Skin epidermis (tissue), 12 donors: ENCODE measurements around the gene CORO2B.

Experiments used
- H3K27ac ChIP-seq, 21 experiments: fragments of 200-600 bp; sonication (generic) in 11 of 21; one replicate each; pipeline ENCODE4 v1.5.0; 2020; ENCODE audit warnings: mild to moderate bottlenecking in 3 of 21, inconsistent platforms in 2 of 21, moderate library complexity in 2 of 21
- H3K4me3 ChIP-seq, 7 experiments: fragments of 200-600 bp; sonication (generic) in 2 of 7; one replicate each; pipeline ENCODE4 v1.5.0; 2020; ENCODE audit warnings: inconsistent platforms in 2 of 7, mild to moderate bottlenecking in 2 of 7, moderate library complexity in 1 of 7

CORO2B gene

DNA sequence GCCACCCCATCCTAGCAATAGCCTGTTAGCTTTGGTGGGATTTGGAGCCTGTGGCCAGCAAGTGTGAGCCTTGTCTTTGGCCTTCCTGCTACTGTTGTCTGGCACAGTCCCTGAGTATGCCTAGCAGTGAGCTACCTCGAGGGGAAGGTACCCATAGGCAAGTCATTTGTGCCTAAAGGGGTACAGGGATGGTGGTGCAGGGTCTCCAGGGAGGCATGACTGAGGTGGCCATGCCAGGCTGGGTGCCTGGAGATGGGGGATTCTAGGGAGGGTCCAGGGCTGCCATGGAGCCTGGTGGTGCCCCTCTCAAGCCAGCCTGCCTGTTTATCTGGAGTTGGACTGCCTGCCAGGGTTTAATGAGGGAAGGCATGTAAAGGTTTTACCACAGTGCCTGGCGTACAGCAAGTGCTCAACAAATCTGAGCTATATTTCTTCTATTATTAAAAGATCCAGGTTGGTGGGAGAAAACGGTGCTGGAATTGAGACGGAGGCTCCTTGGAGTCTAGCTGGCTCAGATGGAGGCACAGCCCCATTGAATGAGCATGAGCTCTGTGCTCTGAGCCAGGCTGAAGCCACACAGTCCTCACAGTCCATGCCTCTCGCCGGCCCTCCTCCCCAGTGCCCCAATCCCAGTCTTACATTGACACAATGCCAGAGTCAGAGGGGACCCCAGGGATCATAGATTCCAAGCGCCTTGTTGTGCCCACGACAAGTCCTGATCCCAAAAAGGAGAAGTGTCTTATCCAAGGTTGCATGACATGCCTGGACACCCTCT, 76.2 kb downstream of the CORO2B start:
- H3K27ac ChIP-seq = peak overlapping the region in 1 of 21 experiments; percentile 60

GRCh38 chr15:68655686-68656437, 77.1 kb downstream of the CORO2B start:
- Histone ChIP-seq H3K4me3 (no peak overlapping the region), H3K27ac (peak overlapping the region in 1 of 21 experiments; percentile 60)

More for the DNA sequence above, 76.2 kb downstream of the CORO2B start:
- H3K4me3 ChIP-seq = no peak overlapping the region

GRCh38 chr15:68656438-68656739, 77.6 kb downstream of the CORO2B start:
- Histone ChIP-seq H3K27ac (no peak overlapping the region), H3K4me3 (no peak overlapping the region)

DNA sequence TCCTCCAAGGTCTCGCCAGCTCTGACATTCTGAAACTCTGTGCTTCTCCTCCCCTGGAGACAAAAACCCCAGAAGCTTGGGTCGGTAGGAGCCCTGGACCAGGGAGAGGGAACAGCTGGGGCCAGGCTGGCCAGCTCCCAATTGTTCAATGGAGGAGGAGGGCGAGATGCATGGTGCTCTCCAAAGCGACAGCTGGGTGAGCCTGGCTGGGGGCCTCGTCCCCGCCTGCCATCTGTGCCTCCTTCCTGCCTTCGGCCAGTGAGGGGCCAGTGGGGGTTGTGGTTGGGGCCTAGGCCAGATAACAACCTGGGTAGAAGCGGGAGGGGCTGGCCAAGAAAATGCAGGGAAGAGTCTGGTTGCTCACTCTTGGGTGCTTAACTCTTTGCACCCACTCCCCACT, 79.4 kb downstream of the CORO2B start:
- no peak overlapping the region for H3K4me3 ChIP-seq
- no peak overlapping the region for H3K27ac ChIP-seq

GRCh38 chr15:68658641-68659358, 80.0 kb downstream of the CORO2B start:
- no peak overlapping the region for H3K4me3 ChIP-seq

DNA sequence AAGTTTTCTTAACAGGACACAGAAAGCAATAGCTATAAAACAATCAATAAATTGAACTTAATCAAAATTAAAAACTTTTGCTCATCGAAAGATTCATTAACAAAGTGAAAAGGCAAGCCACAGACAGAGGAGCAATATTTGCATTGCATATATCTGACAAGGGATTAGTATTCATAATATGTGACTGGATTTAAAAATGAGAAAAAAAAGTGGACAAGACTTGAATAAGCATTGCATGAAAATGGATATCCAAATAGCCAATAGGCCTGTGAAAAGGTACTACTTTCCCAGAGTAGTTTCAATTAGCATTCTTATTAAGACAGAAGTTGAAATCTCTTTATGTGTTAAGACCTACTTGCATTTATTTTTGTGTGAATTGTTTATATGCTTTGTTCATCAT, 84.7 kb downstream of the CORO2B start:
- Histone ChIP-seq H3K4me3 (no peak overlapping the region), H3K27ac (no peak overlapping the region)

More at GRCh38 chr15:68658641-68659358, 80.0 kb downstream of the CORO2B start:
- no peak overlapping the region for H3K27ac ChIP-seq

- Histone ChIP-seq H3K4me3 (no peak overlapping the region), H3K27ac (no peak overlapping the region)
Measured at GRCh38 chr15:68666120-68666811, 87.5 kb downstream of the CORO2B start.

GRCh38 chr15:68666812-68667450, 88.1 kb downstream of the CORO2B start:
- H3K4me3 ChIP-seq = no peak overlapping the region
- no peak overlapping the region for H3K27ac ChIP-seq

DNA sequence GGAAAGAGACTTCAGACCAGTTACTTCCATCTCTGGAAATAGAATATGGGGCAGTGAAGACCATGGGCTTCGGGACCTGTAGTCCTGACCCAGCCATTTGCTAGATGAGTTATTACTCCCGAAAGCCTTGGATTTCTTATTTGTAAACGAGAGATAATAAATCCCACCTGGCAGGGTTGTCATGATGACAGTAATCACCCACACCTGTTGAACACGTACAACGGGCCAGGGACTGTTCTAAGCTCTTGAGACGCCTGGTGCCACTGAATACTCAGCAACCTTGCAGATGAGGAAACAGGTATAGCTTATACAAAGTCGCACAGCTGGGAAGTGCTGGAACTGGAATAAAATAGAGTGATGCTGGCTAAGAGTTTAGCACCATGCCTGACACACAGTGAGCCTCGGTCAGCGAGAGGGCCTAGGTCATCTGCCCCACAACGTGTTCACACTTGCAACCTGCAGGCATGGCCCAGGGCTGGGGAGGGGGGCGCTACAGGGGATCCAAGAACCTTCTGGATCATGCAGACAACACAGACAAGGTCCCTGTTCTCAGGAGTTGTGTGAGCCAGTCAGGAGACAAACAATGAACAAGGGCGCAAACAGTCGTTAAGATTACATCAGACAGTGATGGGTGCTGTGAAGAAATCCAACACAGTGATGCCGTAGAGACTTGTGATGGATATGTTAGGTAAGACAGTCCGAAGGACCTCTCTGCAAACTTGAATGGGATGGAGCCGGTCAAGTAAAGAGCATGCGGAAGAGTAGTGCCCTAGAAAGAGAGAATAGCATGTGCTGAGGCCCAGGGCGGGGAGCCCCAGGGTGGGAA, 89.2 kb downstream of the CORO2B start:
- Histone ChIP-seq H3K4me3 (no peak overlapping the region), H3K27ac (no peak overlapping the region)

DNA sequence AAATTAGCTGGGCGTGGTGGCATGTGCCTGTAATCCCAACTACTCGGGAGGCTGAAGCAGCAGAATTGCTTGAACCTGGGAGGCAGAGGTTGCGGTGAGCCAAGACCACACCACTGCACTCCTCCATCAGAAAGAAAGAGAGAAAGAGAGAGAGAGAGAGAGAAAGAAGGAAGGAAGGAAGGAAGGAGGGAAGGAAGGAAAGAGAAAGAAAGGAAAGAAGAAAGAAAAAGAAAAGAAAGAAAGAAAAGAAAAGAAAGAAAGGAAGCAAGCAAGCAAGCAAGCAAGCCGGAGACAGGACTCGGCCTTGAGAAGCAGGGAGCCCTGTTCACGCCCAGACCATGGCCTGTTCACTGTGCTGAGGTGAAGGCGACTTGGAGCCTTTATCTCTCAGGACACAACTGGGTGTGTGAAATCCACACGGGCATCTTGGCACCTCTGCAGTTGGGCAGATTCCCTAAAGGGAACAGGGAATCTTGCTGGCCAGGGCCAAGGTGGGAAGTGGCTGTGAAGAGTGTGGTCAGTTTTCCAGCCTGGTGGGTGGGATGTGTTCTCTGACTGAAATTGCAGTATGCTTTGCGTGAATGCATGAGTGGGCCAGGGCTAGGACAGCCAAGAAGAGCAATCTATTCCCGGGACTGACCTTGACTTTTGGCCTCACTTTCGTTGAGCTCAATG, 90.3 kb downstream of the CORO2B start:
- H3K4me3 ChIP-seq = no peak overlapping the region
- H3K27ac ChIP-seq = no peak overlapping the region

DNA sequence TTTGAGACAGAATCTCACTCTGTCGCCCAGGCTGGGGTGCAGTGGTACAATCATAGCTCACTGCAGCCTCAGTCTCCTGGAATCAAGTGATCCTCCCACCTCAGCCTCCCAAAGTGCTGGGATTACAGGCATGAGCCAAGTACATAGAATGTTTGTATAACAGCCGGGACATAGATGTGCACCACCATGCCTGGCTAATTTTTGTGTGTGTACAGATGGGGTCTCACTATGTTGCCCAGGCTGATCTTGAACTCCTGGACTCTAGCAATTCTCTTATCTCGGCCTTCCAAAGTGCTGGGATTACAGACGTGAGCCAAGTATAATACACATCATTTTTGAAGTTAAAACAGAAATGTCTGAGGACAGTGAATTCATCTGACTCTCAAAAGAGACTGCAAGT, 93.5 kb downstream of the CORO2B start:
- Histone ChIP-seq H3K27ac (no peak overlapping the region), H3K4me3 (no peak overlapping the region)

- H3K27ac ChIP-seq = no peak overlapping the region
Measured at GRCh38 chr15:68672781-68673205, 94.0 kb downstream of the CORO2B start.

DNA sequence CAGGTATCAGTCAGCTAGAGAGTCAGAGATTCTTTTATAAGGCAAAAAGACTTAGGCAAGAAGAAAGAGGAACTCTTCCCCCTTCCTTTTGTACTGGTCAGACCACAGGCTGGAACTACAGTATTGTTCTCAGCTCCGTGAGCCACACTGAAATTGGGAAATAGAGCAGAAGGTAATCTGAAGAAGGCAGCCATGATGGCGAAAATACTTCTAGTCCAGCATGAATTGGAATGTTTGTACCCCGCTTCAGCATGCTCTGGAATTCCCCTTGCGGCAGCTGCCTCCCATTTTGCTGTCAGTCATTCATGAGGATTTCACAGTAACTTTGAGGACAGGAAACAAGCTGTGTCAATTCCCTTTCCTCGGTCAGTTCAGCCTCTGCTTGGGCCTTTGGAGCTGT, 96.2 kb downstream of the CORO2B start:
- peak overlapping the region in 2 of 21 experiments; percentile 25 to 26 for H3K27ac ChIP-seq
- no peak overlapping the region for H3K4me3 ChIP-seq

More at GRCh38 chr15:68672781-68673205, 94.0 kb downstream of the CORO2B start:
- H3K4me3 ChIP-seq = no peak overlapping the region

GRCh38 chr15:68676011-68676605, 97.3 kb downstream of the CORO2B start:
- Histone ChIP-seq H3K27ac (no peak overlapping the region), H3K4me3 (no peak overlapping the region)

DNA sequence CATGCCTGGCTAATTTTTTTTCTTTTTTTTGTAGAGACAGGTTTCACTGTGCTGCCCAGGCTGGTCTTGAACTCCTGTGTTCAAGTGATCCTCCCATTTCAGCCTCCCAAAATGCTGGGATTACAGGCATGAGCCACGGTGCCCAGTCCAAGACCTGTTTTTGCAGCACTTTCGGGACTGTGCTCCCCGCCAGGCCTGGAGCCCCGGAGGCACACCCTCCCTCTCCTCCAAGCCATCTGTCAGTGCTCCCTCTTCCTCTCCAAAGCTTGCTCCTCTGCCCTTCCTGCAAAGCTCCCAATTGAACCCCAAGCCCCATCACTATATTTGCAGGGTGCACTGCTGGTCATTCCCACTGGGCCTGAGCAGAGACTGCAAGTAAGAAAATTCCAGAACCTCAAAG, 98.1 kb downstream of the CORO2B start:
- H3K4me3 ChIP-seq = no peak overlapping the region
- no peak overlapping the region for H3K27ac ChIP-seq

DNA sequence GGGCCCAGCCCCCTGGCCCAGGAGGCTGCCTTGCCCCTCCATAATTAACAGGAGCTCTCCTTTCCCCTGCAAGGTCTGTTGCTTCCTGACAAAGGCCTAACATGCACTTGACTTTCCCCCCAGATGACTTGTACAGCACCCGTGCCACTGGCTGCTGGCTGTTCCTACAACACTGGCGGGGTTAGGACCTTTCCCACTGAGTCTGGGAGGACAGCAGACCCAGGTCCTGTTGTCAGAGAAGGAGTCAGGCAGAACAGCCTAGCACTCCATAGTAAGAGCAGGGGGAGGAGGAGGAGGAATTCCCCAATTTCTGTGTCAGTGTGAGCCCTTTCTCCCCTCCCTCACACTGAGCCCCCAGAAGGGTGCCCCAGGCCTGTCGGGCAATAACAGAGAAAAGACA, 99.2 kb downstream of the CORO2B start:
- Histone ChIP-seq H3K27ac (no peak overlapping the region), H3K4me3 (no peak overlapping the region)

- Histone ChIP-seq H3K4me3 (no peak overlapping the region), H3K27ac (no peak overlapping the region)
Measured at GRCh38 chr15:68678746-68679145, 100.0 kb downstream of the CORO2B start.

DNA sequence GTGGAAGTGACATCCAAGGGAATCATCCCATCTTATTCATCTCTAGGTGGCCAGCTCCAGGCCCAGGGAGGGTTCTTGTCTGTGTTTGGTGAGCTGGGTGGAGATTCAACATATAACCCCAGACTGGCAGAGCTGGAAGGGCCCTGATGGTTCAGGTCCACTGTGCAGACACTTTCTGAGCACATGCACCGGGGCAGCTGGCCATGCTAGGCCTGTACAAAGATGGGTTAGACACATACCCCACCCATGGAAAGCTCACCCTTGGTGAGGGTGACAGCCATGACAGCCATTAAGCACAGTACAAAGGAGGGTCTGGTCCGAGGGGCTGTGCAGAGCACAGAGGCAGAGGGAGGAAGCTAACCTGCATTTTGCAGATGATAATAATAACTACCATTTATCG, 100.4 kb downstream of the CORO2B start:
- Histone ChIP-seq H3K27ac (no peak overlapping the region), H3K4me3 (no peak overlapping the region)
